ENCODE data around the gene NUTF2.

- TF ChIP-seq, protein P1, sequence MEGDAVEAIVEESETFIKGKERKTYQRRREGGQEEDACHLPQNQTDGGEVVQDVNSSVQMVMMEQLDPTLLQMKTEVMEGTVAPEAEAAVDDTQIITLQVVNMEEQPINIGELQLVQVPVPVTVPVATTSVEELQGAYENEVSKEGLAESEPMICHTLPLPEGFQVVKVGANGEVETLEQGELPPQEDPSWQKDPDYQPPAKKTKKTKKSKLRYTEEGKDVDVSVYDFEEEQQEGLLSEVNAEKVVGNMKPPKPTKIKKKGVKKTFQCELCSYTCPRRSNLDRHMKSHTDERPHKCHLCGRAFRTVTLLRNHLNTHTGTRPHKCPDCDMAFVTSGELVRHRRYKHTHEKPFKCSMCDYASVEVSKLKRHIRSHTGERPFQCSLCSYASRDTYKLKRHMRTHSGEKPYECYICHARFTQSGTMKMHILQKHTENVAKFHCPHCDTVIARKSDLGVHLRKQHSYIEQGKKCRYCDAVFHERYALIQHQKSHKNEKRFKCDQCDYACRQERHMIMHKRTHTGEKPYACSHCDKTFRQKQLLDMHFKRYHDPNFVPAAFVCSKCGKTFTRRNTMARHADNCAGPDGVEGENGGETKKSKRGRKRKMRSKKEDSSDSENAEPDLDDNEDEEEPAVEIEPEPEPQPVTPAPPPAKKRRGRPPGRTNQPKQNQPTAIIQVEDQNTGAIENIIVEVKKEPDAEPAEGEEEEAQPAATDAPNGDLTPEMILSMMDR (IDR thresholded peaks at IDR 0.05), result no peak
- no peak for TF ChIP-seq POLR2AphosphoS5 (IDR thresholded peaks at IDR 0.05; ENCODE audit: insufficient read depth in 1 of 2, low read depth in 1 of 2)
Observed at GRCh38 chr16:67811899-67812298, 34.8 kb upstream of the NUTF2 start.

Data from vagina (tissue), 2 donors.